Stimulated activated CD4-positive, alpha-beta T cell treated with anti-CD3 and anti-CD28 coated beads, Interleukin-12 subunit alpha, Interleukin-12 subunit beta, amount 100 ng/mL, for 48 hours (primary cell): ENCODE data around the gene DCC.

Source experiments
- DNase-seq, 3 donors: peaks; one replicate each; pipeline ENCODE4 v3.0.0-alpha.2; 2020; ENCODE audit warnings: low read depth in 2 of 3, low spot score in 1 of 3

DCC gene

DNA sequence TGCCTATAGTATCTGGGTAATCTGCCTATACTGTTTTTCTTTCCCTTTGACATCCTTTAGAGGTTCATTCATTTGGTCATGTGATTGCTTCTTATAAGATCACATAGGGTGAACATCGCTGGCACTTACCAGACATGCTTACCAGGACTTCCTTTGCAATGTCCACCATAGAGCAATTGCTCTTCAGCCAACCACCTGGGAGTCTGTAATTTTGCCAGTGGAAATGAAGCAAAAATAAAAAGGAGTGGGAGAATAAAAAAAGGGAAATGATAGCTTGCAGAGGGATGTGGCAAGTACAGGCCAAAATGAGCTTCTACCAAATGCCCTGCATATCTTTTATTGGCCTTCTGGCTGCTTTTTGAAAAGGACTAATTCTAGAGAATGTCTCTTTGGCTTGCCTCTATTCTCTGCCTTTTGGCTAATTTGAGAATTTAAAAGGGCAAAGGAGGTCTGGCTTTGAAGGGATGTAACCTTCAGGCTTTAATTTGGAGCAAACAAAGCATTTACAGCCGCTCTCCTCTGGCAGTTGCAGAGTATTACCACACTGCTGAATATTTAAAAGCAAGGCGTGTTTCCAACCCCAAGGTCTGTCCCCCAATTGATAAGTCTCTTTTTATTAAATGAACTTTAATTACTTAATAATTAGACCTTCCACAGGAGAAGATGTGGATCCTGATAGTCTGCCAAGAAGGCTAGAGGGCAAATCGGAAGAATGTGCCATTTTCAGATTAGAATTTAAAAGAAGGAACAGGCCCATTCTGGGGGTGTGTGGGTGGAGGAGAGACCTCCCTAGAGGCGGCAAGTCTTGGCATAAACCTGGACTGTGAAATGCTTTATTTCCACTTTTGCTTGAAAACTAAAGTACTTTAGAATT lies 557.9 kb downstream of the DCC start:
- DNase-seq = no peak

DNA sequence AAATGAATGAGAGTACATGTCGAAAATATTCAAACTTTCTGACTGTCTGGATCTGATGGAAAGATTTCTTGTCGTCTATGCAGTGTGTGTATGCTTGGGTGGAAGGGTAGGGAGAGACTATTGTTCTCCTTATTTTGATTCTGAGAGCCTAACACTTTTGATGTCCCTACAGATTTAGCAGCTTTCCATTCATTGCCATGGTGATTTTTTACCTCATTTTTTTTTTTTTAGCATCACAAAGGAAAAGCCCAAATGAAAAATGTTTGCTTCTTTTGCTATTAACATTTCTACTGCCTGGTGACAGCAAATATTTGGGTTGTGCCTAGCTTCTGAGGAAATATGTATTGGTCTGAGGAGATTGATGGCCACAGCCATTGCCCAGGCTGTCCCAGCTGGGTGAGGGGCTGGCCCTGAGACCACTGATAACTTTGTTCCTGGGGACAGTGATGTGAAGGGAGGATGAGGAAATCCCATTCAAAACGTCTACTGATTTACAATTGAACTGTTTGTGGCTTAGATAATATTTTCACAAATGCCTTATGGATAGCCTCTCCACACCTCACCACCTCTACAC lies 558.6 kb downstream of the DCC start:
- DNase-seq = no peak

DNA sequence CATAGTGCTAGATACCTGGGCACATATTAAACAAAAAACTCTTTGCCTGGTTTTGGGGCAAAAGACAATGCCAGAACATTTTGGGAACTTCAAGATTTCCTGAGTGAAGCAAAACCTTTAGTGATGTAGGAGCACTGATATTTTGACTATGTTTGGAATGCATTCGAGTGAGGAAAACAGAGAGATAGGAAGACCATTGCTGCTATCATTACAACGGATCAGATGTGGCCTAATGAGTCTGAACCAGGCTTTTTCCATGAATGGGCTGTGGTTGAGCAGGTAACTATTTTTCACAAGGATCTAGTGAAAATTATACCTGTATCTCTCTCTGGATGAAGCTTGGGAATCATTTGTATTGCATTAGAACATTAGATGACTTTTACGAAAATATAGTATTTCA lies 562.2 kb downstream of the DCC start:
- no peak for DNase-seq

DNA sequence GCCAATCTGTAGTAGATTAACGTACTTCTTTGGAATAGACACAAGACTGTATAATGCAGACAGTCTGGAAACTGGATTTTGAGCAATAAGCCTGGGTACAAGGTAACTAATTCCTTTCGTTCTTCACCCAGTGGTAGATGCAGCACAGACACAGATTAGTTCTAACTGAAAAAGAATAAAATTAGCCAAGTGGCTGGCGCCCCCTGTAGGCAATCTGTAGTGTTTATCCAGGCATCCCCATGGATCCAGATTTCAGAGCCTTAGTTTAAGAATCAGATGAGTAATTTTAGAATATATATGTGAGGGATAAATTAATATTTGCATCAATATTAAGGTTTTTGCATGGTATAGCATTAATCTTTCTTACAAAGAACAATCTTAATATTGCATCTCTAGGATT lies 563.9 kb downstream of the DCC start:
- no peak for DNase-seq

- no peak for DNase-seq
These were observed 567.7 kb downstream of the DCC start for GRCh38 chr18:52907543-52908308.

- no peak for DNase-seq
These were observed 574.2 kb downstream of the DCC start for GRCh38 chr18:52914148-52914547.

GRCh38 chr18:52920665-52921064 lies 580.7 kb downstream of the DCC start:
- DNase-seq = no peak

- no peak for DNase-seq
These were observed 593.4 kb downstream of the DCC start for GRCh38 chr18:52933356-52933755.

DNA sequence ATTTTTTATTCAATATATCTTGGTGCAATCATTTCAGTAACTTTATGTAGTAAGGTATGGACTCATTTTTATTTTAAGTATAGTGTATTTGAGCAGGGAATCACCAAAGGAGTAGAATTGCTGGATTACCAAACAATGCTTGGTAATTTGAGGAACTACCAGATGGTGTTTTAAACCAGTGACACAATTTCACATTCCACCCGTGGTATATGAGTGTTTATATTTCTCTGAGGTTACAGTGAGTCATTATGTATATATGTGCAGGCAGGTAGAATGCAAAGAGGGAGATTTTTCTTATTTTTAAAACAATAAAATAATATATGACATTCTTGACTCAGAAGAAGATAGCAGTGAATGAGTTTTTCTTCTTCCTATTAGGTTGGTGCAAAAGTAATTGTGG lies 596.9 kb downstream of the DCC start:
- DNase-seq = no peak

GRCh38 chr18:52937840-52938239 lies 597.8 kb downstream of the DCC start:
- no peak for DNase-seq

- no peak for DNase-seq
These were observed 605.6 kb downstream of the DCC start for GRCh38 chr18:52945552-52945951.

GRCh38 chr18:52948868-52949444 lies 609.0 kb downstream of the DCC start:
- no peak for DNase-seq

GRCh38 chr18:52950155-52950554 lies 610.2 kb downstream of the DCC start:
- no peak for DNase-seq

DNA sequence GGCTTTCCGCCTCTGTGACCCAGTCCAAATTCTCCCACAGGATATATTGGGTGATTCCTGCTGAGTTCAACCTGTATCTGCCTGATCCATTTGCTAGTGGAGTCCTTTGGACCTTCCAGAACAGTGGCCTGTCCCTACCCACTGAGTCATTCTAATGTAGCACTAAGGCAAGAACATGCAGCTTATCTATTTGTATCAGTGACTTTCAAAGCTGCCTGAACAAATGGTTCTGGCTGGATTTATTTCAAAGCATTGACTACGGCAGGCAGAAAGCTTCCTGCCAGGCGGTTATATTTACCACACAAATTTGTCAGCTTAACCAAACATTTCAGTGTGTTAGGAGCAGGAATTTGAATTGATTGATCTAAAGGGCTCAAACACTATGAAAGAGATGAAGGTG lies 613.4 kb downstream of the DCC start:
- DNase-seq = no peak

DNA sequence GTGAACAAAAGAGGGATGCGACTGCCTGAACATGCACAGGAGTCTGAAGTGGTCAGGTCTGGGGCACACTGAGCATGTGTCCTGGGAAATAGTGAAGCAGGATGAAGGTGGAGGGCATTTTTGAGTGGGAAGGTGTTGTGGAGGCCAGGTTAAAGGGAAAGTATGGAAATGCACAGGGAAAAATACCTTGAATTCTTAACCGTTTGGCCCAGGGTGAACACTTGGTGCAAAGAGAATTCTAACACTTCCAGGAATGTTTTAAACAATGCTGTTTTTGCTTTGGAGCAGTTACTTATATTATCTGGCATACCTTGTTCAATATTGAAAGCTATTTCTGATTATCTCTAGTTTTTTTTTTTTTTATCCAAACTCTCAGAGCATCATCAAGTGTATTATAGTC lies 623.5 kb downstream of the DCC start:
- DNase-seq = no peak

- DNase-seq = no peak
These were observed 630.7 kb downstream of the DCC start for GRCh38 chr18:52970686-52971085.

DNA sequence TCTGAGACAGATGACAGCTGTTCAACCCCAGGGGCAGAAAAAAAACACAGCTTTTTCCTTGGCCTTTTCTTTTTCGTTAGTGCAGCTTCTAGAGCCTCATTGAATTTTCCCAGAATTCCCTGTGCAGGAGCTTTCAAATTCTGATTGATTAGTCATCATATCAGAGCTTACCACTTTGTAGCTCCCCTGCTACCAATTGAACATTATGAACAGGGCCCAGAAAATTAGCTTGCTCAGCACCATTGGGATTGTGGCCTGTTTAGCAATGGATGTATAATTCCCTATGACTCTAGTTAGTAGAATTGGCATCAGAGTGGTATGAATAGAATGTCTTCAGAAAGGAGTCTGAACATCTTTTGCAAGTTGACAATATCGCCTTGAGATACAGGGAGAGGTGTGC lies 631.1 kb downstream of the DCC start:
- no peak for DNase-seq

GRCh38 chr18:52979892-52980291 lies 639.9 kb downstream of the DCC start:
- no peak for DNase-seq

DNA sequence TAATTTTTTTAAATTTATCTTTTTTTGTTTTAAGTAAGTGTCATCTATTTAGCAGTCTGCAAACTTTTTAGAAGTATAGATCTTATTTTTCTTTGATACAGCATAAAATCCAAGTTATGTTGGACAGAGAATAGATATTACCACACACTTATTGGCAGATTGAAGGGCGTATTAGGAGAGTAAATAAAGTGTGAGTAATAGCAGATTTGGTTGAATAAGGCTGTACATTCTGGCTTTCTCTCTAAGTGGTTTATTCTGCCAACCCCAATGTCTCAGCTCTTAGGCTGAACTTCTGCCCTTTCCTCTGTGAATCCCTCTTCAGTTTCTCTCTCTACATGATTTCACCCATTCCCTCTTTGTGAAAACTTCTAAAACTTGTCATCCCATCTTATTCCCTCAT lies 651.2 kb downstream of the DCC start:
- no peak for DNase-seq

DNA sequence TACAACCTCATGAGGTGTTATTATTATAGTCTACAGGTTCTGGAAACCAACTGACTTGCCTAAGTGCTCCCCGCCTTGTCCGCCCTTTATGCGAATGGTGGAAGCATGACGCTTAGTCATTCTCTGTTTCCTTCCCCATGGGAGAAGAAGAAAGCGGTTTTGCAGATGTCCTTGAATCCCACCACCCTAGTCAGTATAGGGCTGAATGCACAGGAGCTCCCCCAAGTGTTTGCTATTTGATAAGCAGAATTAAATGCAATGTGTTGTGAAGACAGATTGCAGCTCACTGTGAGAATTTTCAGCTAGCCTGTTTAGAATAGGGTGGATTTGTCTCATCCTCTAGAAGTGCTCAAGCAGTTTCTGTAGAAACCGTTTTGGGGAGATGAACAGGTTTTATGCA lies 652.0 kb downstream of the DCC start:
- DNase-seq = no peak

GRCh38 chr18:52995875-52996274 lies 655.9 kb downstream of the DCC start:
- DNase-seq = no peak

- DNase-seq = no peak
These were observed 659.6 kb downstream of the DCC start for GRCh38 chr18:52999633-53000032.
